HG03039 (cell line): ENCODE results near the gene AHCYL1.

Experiments used
- ATAC-seq: cut with Tn5 transposase; IDR thresholded peaks from one replicate; pipeline ENCODE4 v1.9.1; 2021; ENCODE audit warnings: mild to moderate bottlenecking, moderate library complexity; ENCODE audit not compliant: unreplicated experiment

AHCYL1 gene

GRCh38 chr1:110034451-110035235 lies 50.1 kb downstream of the AHCYL1 start, which contains the start of gene STRIP1:
Gene STRIP1 (plus strand): TSS chr1:110034624. CDS start chr1:110034638, 14 bp downstream.
- peak; percentile 82 for ATAC-seq

DNA sequence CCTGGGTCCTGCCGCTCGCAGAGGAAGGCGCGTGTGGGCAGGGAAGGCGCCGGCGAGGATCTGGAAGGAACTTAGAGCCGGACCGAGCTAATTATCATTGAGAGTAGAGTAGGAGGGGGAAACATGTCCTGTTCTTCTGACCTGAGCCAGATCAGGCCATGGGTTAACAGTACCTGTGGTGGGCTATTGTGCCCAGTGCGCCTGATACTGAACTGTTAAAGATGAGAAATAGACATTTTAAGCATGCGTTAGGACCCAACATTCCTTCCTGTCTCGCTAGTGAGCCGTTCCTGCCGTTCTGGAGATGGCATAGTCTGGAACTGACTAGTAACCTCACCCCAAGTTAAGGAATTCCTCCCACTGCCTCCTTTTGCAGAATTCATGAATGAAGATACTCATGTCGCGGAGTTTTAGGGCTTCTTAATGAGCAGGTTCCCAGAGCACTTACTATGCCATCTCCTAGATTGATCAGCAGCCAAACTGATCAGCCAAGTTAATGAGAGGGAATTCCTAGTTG lies 50.7 kb downstream of the AHCYL1 start:
- ATAC-seq, result no peak

DNA sequence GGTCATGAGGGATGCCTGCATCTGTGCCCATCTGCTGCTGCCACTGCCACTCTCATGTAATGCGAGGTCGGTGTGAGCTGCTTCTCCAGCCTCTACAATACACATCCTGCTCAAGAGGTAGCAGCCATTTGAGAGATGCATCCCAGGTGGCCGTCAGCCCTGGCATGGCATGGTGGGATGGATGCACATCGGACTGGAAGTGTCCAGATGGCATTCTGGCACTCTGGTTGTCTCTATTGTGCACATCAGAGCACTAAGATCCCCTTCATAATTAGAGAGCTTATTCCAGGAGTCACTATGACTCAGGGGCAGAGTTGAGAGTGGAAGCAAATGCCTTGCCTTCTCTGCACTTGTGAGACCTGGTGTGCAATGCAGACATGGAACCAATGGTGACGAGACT lies 53.7 kb downstream of the AHCYL1 start:
- ATAC-seq, result no peak

DNA sequence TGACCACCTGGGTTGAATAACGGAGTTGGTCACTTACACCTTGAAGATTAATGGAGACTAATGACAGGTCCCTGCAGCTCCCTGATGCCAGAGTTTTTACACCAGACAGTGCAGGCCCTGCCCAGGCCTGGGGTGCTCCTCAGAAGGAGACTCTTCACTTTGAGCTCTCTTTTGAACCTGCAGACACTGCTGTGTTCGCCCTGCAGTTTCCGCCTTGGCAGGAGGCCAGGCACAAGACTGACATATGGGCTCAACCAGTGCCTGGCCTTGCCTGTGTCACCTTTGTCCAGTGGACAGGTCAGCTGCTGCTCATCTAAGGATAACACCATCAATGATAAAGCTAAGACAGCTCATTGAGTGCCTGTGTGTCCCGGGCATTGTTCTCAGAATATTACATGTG lies 55.1 kb downstream of the AHCYL1 start:
- ATAC-seq, result no peak

- ATAC-seq, result no peak
These were observed 56.0 kb downstream of the AHCYL1 start for GRCh38 chr1:110040548-110040947.

GRCh38 chr1:110043016-110043415 lies 58.5 kb downstream of the AHCYL1 start:
- no peak for ATAC-seq

DNA sequence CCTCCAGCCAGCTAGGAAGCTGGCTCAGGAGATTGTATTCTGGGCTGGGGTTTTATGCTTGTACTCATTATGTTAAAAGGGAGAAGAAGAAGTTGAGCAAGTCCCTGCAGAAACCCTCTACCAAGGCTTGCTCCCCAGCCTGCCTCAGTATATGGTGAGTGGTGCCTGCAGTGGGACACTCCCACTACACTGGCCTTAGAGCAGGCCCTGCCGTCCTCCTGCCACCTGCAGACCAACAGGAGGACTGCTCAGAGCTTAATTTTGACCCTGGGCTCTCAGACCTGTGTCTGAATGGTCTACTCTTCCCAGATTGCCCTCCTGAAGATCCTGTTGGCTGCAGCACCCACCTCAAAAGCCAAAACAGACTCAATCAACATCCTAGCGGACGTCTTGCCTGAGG lies 62.9 kb downstream of the AHCYL1 start:
- no peak for ATAC-seq

GRCh38 chr1:110048240-110048639 lies 63.7 kb downstream of the AHCYL1 start:
- no peak for ATAC-seq

DNA sequence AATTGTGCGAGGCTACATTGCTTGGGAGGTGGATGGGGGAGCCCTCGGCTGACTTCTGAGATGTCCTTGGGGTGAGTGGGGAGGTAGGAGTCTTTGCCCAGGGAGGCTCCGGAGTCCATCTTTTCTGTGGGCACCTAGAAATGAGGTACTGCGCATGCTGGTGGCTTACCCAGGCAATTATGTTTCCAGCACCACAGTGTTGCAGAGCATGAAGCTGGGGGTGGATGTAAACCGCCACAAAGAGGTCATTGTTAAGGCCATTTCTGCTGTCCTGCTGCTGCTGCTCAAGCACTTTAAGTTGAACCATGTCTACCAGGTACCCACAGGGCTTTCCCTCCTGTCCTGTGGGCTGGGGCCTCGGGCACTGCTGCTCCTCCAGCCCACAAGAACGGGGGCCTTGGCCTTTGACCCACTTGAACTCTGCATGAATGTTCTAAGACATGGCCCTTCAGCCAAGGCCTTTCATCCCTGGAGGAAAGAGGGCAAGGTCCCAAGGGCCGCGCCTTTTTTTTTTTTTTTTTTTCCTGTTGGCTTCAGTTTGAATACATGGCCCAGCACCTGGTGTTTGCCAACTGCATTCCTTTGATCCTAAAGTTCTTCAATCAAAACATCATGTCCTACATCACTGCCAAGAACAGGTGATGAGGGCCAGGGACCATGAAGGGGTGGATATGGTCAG lies 64.5 kb downstream of the AHCYL1 start:
- ATAC-seq, result no peak

DNA sequence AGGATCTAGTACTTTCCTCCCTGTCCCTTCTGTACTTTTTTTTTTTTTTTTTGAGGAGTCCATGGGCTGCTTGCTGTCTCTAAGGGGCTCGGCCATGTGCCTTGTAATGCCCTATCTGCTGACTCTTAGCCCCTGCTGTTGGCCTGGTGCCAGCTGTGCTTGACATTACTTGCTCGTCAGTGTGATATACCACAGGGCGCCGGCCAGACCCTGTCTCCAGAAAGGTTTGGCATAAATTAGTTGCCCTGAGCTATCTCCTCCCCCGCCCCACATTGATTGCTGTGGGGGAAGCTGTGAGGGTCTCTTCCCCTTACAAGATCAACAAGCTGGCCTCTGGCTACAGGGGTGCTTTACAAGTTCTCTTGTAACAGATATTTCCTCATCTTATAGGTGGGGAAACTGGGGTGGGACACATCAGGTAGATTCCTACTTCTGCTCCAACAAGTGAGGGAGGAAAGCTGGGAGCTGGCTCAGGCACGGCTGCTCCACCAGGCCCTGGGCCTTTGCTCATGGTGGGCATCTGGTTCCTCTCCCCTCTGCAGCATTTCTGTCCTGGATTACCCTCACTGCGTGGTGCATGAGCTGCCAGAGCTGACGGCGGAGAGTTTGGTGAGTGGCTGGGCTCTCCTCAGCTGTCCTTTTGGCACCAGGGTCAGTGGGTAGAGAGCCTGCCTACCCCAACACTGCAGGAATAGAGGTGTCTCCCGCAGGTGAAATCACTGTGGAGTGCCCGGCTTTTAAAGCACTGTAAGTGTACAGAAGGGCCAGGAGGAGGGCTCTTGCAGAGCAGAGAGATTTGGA lies 65.4 kb downstream of the AHCYL1 start:
- no peak for ATAC-seq

GRCh38 chr1:110050602-110051261 lies 66.2 kb downstream of the AHCYL1 start:
- ATAC-seq, result no peak

DNA sequence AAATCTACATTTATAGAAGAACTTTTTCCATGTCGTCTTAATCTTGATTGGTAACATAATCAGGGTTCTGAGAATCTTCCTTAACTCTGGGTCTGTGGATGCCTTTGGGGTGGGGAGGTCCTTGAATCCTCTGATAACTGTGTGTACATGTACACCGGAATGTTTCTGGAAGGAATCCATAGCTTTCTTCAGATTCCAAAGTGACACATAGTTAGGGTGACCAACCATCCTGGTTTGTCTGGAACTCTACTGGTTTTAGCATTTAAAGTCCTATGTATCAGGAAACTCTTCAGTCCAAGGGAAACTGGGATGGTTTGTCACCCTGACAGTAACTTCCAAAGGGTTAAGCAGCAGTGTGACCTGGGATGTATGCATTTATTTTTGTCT lies 66.7 kb downstream of the AHCYL1 start:
- ATAC-seq, result no peak

- ATAC-seq, result no peak
These were observed 69.2 kb downstream of the AHCYL1 start for GRCh38 chr1:110053552-110054428.

GRCh38 chr1:110055493-110056284 lies 71.1 kb downstream of the AHCYL1 start:
- no peak for ATAC-seq

- ATAC-seq, result no peak
These were observed 71.7 kb downstream of the AHCYL1 start for GRCh38 chr1:110056285-110056683.

- ATAC-seq, result no peak
These were observed 72.2 kb downstream of the AHCYL1 start for GRCh38 chr1:110056776-110057175.

DNA sequence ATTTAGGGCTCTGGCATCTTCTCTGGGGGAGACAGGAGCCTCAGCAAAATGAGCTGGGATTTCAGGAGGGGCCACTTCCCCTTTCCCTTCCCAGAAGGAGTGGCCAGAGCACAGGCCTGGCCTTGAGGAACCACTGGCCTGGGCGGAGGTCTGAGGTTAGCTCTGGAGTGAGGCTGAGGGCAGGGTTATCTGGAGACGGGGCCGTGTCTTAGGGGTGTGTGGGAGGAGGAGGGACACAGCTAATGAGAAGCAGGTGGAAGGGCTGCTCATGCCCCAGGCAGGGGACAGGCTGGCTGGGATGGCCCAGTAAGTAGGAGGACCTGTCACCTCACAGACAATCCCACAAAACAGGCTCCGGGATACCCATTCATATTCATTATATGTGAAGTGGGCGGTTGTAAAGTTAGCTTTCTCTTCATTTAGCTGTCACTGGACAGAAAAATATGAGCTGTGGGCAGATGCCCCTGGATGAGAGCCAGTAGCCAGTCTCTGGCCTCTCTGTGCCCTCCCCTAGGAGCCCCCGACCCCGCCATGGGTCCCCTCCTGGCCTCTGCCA lies 73.5 kb downstream of the AHCYL1 start:
- ATAC-seq, result no peak

- no peak for ATAC-seq
These were observed 74.0 kb downstream of the AHCYL1 start for GRCh38 chr1:110058591-110058990.
